NCI-H2196 (cell line): ENCODE data around the gene ADNP2.

Experiments used
- DNase-seq: peaks from one replicate; lab custom pipeline; 2025; ENCODE audit not compliant: unreplicated experiment; lab: John Stamatoyannopoulos, UW

Gene ADNP2

GRCh38 chr18:80188643-80189530 lies 79.8 kb downstream of the ADNP2 start:
- DNase-seq, result no peak

GRCh38 chr18:80189531-80189865 lies 80.4 kb downstream of the ADNP2 start:
- DNase-seq, result no peak
